Renal pelvis (tissue), 12 donors: ENCODE measurements around the gene ILKAP. TPM values are rescaled to one million over a fixed set of nuclear protein-coding genes. Genes with fewer than 3 reads are reported as not detected.

Source experiments
- DNase-seq: peaks from one replicate; pipeline ENCODE4 v3.0.0-alpha.2; 2013
- long read RNA-seq, 16 experiments: transcript quantifications; one replicate each; lab custom pipeline, GENCODE V29; 2026
- polyA plus RNA-seq, 3 donors: library from polyadenylated mRNA; unstranded; fragments of 120-200 nt; gene quantifications; one replicate each; pipeline ENCODE4 v1.2.1, GENCODE V29; 2013; ENCODE audit not compliant: insufficient read length in 3 of 3

The ILKAP gene
- polyA plus RNA-seq, result 10 to 100 TPM; 41.4 to 60.4 (median 55.1) TPM
- long read RNA-seq, donor 1, transcript ILKAP-201 (12 exons, 1,490 nt), result major isoform, 13 of 17 reads
- long read RNA-seq, donor 1, partial matches to known transcripts, result 0 of 17 reads
- long read RNA-seq, donor 1, other reads (novel, unspliced or antisense), result 0 of 17 reads
- long read RNA-seq, donor 2, transcript ILKAP-201 (12 exons, 1,490 nt), result major isoform, 21 of 22 reads
- long read RNA-seq, donor 2, partial matches to known transcripts, result 0 of 22 reads
- long read RNA-seq, donor 2, other reads (novel, unspliced or antisense), result 0 of 22 reads
- long read RNA-seq, donor 3, transcript ILKAP-201 (12 exons, 1,490 nt), result major isoform, 14 of 25 reads
- long read RNA-seq, donor 3, partial matches to known transcripts, result 8 of 25 reads
- long read RNA-seq, donor 3, other reads (novel, unspliced or antisense), result 0 of 25 reads
- long read RNA-seq, donor 4, transcript ILKAP-201 (12 exons, 1,490 nt), result major isoform, 20 of 27 reads
- long read RNA-seq, donor 4, partial matches to known transcripts, result 6 of 27 reads
- long read RNA-seq, donor 4, other reads (novel, unspliced or antisense), result 0 of 27 reads
- long read RNA-seq, donor 5, transcript ILKAP-201 (12 exons, 1,490 nt), result major isoform, 9 of 9 reads
- long read RNA-seq, donor 5, partial matches to known transcripts, result 0 of 9 reads
- long read RNA-seq, donor 5, other reads (novel, unspliced or antisense), result 0 of 9 reads
- long read RNA-seq, donor 6, transcript ILKAP-201 (12 exons, 1,490 nt), result major isoform, 14 of 20 reads
- long read RNA-seq, donor 6, partial matches to known transcripts, result 0 of 20 reads
- long read RNA-seq, donor 6, other reads (novel, unspliced or antisense), result 0 of 20 reads
- long read RNA-seq, donor 7, transcript ILKAP-201 (12 exons, 1,490 nt), result major isoform, 11 of 13 reads
- long read RNA-seq, donor 7, partial matches to known transcripts, result 0 of 13 reads
- long read RNA-seq, donor 7, other reads (novel, unspliced or antisense), result 0 of 13 reads
- long read RNA-seq, donor 8, transcript ILKAP-201 (12 exons, 1,490 nt), result major isoform, 5 of 5 reads
- long read RNA-seq, donor 8, partial matches to known transcripts, result 0 of 5 reads
- long read RNA-seq, donor 8, other reads (novel, unspliced or antisense), result 0 of 5 reads
- long read RNA-seq, donor 9, transcript ILKAP-201 (12 exons, 1,490 nt), result major isoform, 19 of 24 reads
- long read RNA-seq, donor 9, partial matches to known transcripts, result 0 of 24 reads
- long read RNA-seq, donor 9, other reads (novel, unspliced or antisense), result 0 of 24 reads
- long read RNA-seq, donor 10, transcript ILKAP-205 (3 exons, 750 nt), result minor isoform, 6 of 31 reads
- long read RNA-seq, donor 10, transcript ILKAP-201 (12 exons, 1,490 nt), result major isoform, 11 of 31 reads
- long read RNA-seq, donor 10, partial matches to known transcripts, result 11 of 31 reads
- long read RNA-seq, donor 10, other reads (novel, unspliced or antisense), result 0 of 31 reads
- long read RNA-seq, donor 11, transcript ILKAP-201 (12 exons, 1,490 nt), result major isoform, 8 of 20 reads
- long read RNA-seq, donor 11, partial matches to known transcripts, result 8 of 20 reads
- long read RNA-seq, donor 11, other reads (novel, unspliced or antisense), result 0 of 20 reads
- long read RNA-seq, donor 12, transcript ILKAP-201 (12 exons, 1,490 nt), result major isoform, 17 of 22 reads
- long read RNA-seq, donor 12, partial matches to known transcripts, result 0 of 22 reads
- long read RNA-seq, donor 12, other reads (novel, unspliced or antisense), result 0 of 22 reads
- long read RNA-seq, donor 13, transcript ILKAP-201 (12 exons, 1,490 nt), result major isoform, 6 of 10 reads
- long read RNA-seq, donor 13, partial matches to known transcripts, result 0 of 10 reads
- long read RNA-seq, donor 13, other reads (novel, unspliced or antisense), result 0 of 10 reads
- long read RNA-seq, donor 14, result 0 reads
- long read RNA-seq, donor 15, transcript ILKAP-201 (12 exons, 1,490 nt), result major isoform, 27 of 35 reads
- long read RNA-seq, donor 15, partial matches to known transcripts, result 6 of 35 reads
- long read RNA-seq, donor 15, other reads (novel, unspliced or antisense), result 0 of 35 reads
- long read RNA-seq, donor 16, transcript ILKAP-201 (12 exons, 1,490 nt), result major isoform, 16 of 19 reads
- long read RNA-seq, donor 16, partial matches to known transcripts, result 0 of 19 reads
- long read RNA-seq, donor 16, other reads (novel, unspliced or antisense), result 0 of 19 reads

- DNase-seq, result peak; percentile 80
These were observed at the start of gene ILKAP for GRCh38 chr2:238203094-238203972. Gene ILKAP (minus strand): TSS chr2:238203695. CDS start chr2:238203553, 142 bp downstream.

GRCh38 chr2:238252766-238253630 lies 49.5 kb upstream of the ILKAP start:
- DNase-seq, result no peak

- DNase-seq, result no peak
These were observed 48.5 kb upstream of the ILKAP start for GRCh38 chr2:238251986-238252385.

- DNase-seq, result no peak
These were observed 47.8 kb upstream of the ILKAP start for GRCh38 chr2:238251331-238251730.

- no peak for DNase-seq
These were observed 47.4 kb upstream of the ILKAP start for GRCh38 chr2:238250896-238251295.

- DNase-seq, result no peak
These were observed 44.5 kb upstream of the ILKAP start for GRCh38 chr2:238247841-238248453.

GRCh38 chr2:238247002-238247822 lies 43.7 kb upstream of the ILKAP start:
- no peak for DNase-seq

- DNase-seq, result no peak
These were observed 40.7 kb upstream of the ILKAP start for GRCh38 chr2:238244151-238244550.

GRCh38 chr2:238243496-238244076 lies 40.1 kb upstream of the ILKAP start:
- DNase-seq, result no peak

- no peak for DNase-seq
These were observed 39.4 kb upstream of the ILKAP start for GRCh38 chr2:238242731-238243495.

- DNase-seq, result no peak
These were observed 38.5 kb upstream of the ILKAP start for GRCh38 chr2:238241970-238242369.

GRCh38 chr2:238240757-238241711 lies 37.5 kb upstream of the ILKAP start:
- DNase-seq, result peak; percentile 84

GRCh38 chr2:238239863-238240756 lies 36.6 kb upstream of the ILKAP start, which contains the start of gene HES6:
Gene HES6 (minus strand): TSS chr2:238240038. CDS start chr2:238239905, 133 bp downstream.
- peak; percentile 94 for DNase-seq
